NCI-H2081 (cell line): ENCODE data around the gene PVRIG.
"Not testable (repeated sequence)": the region's sequence is repeated elsewhere in the genome, so short reads cannot be mapped to it uniquely, and the experiment has no call there.

Source experiments
- DNase-seq, 2 experiments: peaks; one replicate each; lab custom pipeline; 2025; lab: John Stamatoyannopoulos, UW

Gene PVRIG

GRCh38 chr7:100195222-100195621, 24.5 kb upstream of the PVRIG start:
- DNase-seq, result no peak

DNA sequence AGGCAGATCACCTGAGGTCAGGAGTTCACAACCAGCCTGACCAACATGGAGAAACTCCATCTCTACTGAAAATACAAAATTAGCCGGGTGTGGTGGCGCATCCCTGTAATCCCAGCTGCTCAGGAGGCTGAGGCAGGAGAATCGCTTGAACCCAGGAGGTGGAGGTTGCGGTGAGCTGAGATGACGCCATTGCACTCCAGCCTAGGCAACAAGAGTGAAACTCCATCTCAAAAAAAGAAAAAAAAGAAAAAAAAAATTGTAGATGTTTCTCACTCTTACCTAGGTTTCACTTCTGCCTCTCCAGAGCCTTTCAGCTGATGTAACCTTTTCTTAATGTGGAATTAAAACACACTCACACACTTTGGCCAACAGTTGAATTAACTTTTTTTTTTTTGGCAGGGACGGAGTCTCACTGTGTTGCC, 23.8 kb upstream of the PVRIG start:
- DNase-seq, result not testable (repeated sequence)

DNA sequence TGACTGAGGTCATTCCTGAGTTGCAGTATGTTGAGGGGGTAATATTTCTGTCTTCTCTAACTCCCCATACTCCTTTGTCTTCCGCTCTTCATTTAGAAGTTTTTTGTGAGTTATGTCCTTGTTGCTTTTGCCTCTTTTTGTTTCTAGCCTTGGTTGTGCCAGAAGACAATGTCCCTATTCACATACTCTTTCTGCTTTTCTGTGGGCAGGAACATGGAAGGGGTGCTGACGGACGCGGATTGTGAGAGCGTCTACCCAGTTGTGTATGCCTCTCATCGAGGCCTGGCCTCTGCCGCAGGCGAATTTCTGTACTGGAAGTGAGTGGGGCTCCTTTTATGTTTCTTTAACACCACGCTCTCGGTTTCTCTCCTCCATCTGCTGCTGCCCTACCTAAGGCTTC, 21.5 kb upstream of the PVRIG start:
- DNase-seq, result no peak

- no peak for DNase-seq
These were observed 19.1 kb upstream of the PVRIG start for GRCh38 chr7:100200693-100201092.

DNA sequence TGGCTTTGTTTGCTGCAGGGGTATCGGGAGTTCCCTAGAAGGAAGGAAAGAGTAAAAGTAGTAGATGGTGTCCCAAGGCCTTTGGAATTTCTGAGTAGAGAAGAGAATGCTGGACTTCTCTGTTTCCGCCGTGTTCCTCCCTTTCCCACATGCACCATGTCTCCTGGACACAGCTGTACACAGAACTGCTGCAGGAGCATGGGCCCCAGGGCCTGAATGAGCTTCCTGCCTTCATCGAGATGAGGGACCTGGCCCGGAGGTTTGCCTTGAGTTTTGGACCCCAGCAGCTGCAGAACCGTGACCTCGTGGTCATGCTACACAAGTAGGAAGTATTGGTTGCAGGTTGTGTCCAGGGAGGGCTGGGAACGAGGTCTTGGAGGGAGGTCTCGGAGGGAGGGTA, 15.3 kb upstream of the PVRIG start:
- no peak for DNase-seq

- no peak for DNase-seq
These were observed 10.8 kb upstream of the PVRIG start for GRCh38 chr7:100208911-100209408.

GRCh38 chr7:100209493-100209892, 10.3 kb upstream of the PVRIG start:
- no peak for DNase-seq

- DNase-seq, result no peak
These were observed 8.9 kb upstream of the PVRIG start for GRCh38 chr7:100210805-100211204.

DNA sequence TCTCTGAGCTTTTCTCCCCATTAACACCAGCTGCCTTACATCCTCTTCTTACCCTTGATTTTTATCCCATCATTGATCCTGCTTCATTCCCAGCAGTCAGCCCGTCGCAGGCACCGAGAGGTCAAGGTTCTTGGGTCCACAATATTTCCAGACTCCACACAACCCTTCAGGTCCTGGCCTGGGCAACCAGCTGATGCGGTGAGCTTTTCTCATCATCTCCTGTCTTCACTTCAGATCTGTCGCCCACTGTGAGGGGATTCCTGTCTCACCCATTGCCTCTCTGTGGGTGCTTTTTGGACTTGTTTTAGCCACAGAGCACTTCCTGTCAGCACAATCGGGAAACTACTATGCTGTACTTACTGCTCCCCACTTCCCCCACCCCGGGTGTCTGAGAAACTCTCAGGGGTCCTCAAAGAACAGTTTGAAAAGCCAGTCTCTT, 8.4 kb upstream of the PVRIG start:
- DNase-seq, result no peak

- DNase-seq, result no peak
These were observed 7.0 kb upstream of the PVRIG start for GRCh38 chr7:100212631-100213286.

DNA sequence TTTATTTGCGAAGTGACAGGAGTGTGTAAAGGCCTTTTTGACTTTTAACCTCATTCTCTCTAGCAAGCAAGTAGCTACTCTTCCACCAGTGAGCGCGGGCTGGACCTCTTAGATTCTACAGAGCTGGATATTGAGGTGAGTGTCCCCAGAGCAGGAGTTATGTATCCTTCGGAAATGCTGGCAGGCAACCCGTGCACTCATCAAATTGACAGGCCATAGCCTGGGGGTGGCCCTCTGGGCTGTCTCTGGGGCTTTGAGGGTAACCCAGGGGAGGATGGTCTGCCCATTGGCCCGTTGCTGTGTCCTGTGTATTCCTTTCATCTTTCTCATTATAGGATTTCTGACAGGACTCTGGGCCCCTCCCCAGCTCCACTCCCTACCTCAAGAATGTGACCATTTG, 6.1 kb upstream of the PVRIG start:
- no peak for DNase-seq

GRCh38 chr7:100214356-100214755, 5.4 kb upstream of the PVRIG start:
- DNase-seq, result not testable (repeated sequence)

GRCh38 chr7:100215895-100216294, 3.9 kb upstream of the PVRIG start:
- no peak for DNase-seq

DNA sequence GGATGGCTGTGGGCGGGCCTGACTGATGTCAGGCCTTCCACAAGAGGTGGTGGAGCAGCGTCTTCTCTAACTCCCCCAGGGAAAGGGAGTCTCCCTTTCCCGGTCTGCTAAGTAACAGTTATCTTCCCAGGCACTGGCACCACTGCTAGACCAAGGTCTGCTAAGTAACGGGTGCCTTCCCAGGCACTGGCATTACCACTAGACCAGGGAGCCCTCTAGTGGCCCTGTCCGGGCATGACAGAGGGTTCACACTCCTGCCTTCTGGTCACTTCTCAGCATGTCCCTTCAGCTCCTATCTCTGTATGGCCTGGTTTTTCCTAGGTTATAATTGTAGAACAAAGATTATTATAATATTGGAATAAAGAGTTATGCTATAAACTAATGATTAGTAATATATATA, 1.8 kb upstream of the PVRIG start:
- peak; percentile 68 to 71 for DNase-seq

DNA sequence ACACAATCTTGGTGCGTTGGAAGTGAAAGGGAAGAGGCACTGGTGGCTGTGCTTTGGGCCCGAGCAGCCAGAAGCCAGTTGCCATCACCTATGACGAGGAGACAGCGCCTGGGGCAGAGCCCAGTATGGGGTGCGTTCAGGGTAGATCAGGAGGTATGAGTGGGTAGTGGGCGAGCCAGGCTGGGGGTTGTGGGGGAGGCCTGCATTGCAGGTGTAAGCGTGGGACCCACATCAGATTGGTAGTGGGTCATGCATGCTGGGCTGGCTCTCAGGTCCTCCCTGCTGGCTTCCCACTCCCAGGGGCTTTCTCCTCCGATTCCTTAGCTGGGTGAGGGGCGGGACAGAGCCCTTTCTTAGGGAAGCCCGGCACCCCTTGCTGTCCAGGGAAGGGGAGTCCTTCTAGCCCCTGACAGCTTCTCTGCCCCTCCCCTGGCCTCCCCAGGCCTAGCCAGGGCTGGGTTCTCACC, 445 bp upstream of the PVRIG start:
- no peak for DNase-seq

DNA sequence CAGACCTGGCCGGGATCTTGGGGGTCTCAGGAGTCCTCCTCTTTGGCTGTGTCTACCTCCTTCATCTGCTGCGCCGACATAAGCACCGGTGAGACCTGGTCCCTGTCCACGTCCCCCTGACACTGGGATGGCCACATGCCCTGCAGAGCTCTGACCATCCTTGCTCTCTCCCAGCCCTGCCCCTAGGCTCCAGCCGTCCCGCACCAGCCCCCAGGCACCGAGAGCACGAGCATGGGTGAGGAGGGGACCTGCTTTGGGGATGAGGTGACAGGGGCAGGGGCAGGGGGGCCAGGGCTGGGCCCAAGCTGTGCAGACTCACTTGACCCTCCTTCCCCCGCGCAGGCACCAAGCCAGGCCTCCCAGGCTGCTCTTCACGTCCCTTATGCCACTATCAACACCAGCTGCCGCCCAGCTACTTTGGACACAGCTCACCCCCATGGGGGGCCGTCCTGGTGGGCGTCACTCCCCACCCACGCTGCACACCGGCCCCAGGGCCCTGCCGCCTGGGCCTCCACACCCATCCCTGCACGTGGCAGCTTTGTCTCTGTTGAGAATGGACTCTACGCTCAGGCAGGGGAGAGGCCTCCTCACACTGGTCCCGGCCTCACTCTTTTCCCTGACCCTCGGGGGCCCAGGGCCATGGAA, 959 bp downstream of the PVRIG start:
- no peak for DNase-seq

DNA sequence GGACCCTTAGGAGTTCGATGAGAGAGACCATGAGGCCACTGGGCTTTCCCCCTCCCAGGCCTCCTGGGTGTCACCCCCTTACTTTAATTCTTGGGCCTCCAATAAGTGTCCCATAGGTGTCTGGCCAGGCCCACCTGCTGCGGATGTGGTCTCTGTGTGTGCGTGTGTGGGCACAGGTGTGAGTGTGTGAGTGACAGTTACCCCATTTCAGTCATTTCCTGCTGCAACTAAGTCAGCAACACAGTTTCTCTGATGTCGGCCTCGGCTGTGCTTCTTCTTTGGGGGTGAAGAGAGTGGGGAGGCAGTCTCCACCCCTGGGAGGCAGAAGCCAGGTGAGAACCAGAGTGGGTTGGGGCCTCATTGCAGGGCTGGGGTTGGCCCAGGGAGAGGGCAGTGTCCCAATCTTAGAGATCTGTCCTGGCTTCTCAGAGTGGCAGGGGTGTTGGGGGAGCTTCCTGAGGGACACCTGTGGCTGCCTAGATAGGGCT, 1.5 kb downstream of the PVRIG start:
- DNase-seq, result no peak

- DNase-seq, result no peak
These were observed 2.2 kb downstream of the PVRIG start for GRCh38 chr7:100221767-100222444.

DNA sequence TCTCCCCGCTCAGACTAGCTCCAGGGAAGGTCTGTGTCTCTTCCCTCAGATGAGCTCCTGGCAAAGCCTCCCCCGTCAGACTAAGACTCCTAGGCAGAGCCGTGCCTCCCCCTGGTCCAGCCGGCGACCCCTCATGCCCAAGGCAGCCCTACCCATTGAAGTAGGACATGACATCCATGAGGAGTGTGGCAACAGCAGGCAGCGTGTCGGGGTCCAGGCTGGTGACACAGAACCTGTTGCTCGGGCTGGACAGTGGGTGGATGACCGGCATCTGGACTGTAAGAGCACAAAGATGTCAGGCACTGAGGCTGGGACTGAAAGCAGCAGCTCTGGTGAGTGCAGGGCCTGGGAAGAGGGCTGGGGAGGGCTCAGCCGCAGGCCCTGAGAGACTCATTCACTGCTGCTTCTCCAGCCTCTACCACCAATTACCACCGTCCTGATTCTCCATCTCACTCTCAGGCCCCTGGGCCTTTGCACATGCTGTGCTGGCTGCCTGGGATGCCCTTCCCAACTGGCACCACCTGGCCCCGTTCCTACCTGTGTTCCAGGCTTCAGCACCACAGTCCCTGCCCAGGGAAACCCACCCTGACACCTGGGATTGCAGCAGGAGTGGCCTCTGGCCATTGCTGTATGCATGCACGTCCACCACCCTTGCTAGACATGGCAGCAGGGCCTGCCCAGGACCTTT, 2.8 kb downstream of the PVRIG start:
- no peak for DNase-seq

DNA sequence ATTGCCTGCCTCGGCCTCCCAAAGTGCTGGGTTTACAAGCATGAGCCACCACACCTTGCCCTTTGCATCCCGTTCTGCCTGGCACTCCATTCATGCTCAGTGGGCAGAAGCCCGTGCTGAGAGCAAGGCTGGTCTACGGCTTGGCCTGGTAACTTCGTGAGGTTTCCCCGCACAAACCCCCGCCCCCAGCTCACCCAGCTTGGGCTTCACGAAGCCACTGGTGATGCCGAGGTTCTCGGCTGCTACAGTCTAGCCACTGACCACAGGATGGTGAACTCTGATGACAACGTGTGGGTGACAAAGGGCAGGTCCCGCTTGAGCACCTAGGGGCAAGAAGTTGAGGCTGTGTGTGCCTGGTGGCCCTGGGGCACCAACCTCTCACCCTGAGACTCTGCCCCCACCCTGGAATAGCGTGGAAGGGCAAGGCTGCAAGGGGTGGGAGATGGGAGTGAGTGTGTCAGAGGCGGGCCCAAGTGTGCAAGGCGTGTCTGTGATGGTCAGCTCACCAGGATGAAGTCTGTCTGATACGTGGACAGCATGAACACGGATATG, 3.7 kb downstream of the PVRIG start:
- not testable (repeated sequence) for DNase-seq

DNA sequence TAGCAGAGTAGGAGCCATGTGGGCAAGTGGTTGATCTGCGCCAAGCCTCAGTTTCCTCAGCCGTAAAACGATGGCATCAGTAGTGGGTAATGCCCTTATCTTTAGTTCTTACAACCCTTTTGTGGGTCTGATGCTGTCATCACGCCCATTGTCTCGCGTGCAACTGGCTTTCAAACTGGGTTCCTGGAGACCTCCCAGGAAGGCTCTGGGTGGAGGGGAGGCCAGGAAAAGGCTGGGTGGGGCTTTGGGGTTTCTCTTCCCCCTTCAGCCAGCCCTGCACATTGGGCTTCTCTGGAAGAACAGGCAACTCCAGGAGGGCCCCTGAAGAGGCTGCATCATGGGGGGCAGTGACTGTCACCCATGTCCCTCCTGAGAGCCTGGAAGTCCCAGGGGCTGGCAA, 5.1 kb downstream of the PVRIG start:
- DNase-seq, result not testable (repeated sequence)
